Natural killer cell (primary cell): ENCODE results near the gene MGLL. TPM values are rescaled to one million over a fixed set of nuclear protein-coding genes. Genes with fewer than 3 reads are reported as not detected.

ENCODE experiments used
- ATAC-seq, 3 donors: fragments of 150-1000 bp in 2 of 3; fragments of 200-7000 bp in 1 of 3; cut with Tn5 transposase; 1 replicate in 1 of 3; 2 replicates in 2 of 3; pipeline ENCODE4 v1.10.0; 2021; ENCODE audit warnings: mild to moderate bottlenecking in 2 of 3, moderate library complexity in 2 of 3
- DNase-seq, 2 donors: peaks; one replicate each; pipeline versions ENCODE4 v3.0.0 to v3.0.0-alpha.2; 2013 to 2021; ENCODE audit warnings: mixed read lengths in 1 of 2
- H3K27ac ChIP-seq: one replicate; pipeline ENCODE4 v1.5.1; 2013; ENCODE audit warnings: mild to moderate bottlenecking, low read length
- H3K27me3 ChIP-seq: one replicate; pipeline ENCODE4 v1.6.1; 2013; ENCODE audit warnings: low read length; ENCODE audit not compliant: control insufficient read depth, insufficient read depth
- H3K36me3 ChIP-seq: one replicate; pipeline ENCODE4 v1.6.1; 2013; ENCODE audit warnings: low read length; ENCODE audit not compliant: control insufficient read depth, insufficient read depth
- H3K4me1 ChIP-seq: one replicate; pipeline ENCODE4 v1.6.1; 2013; ENCODE audit warnings: low read length; ENCODE audit not compliant: control insufficient read depth, insufficient read depth
- H3K4me3 ChIP-seq: one replicate; pipeline ENCODE4 v1.5.1; 2013; ENCODE audit warnings: low read length
- H3K9me3 ChIP-seq: one replicate; pipeline ENCODE4 v1.6.1; 2013; ENCODE audit warnings: low read length; ENCODE audit not compliant: control insufficient read depth, insufficient read depth
- H3K27ac Mint-ChIP-seq, 2 donors: one replicate each; pipeline ENCODE4 v1.8.0; 2022; ENCODE audit warnings: mild to moderate bottlenecking in 2 of 2, mixed read lengths in 2 of 2, moderate library complexity in 1 of 2
- H3K27me3 Mint-ChIP-seq, 2 donors: one replicate each; pipeline ENCODE4 v1.8.0; 2022; ENCODE audit warnings: low read depth in 2 of 2, mixed read lengths in 2 of 2
- H3K36me3 Mint-ChIP-seq: one replicate; pipeline ENCODE4 v1.8.0; 2022; ENCODE audit warnings: mixed read lengths
- H3K4me1 Mint-ChIP-seq, 2 donors: one replicate each; pipeline ENCODE4 v1.8.0; 2022; ENCODE audit warnings: mixed read lengths in 2 of 2
- H3K4me3 Mint-ChIP-seq: one replicate; pipeline ENCODE4 v1.8.0; 2022; ENCODE audit warnings: mild to moderate bottlenecking, moderate library complexity, mixed read lengths
- H3K9me3 Mint-ChIP-seq, 2 donors: one replicate each; pipeline ENCODE4 v1.8.0; 2022; ENCODE audit warnings: mixed read lengths in 2 of 2
- WGBS: methylation state at CpG from one replicate; pipeline ENCODE4 v1.1.7; 2013; ENCODE audit warnings: missing lambda C conversion rate; ENCODE audit not compliant: insufficient coverage; 5-methylcytosine and 5-hydroxymethylcytosine counted together
- intact Hi-C: fragments of 100-400 bp; cut with micrococcal nuclease; formaldehyde crosslinking; loops from one replicate; pipeline ENCODE4 v1.14.2; 2022
- total RNA-seq, 4 donors: library from RNA; stranded (reverse); fragments of 120-200 nt in 1 of 4; gene quantifications; one replicate each; pipeline versions ENCODE4 v1.2.3 to v1.2.4, GENCODE V29; 2013 to 2022
- TF ChIP-seq, protein P1 (sequence below): fragments of 200-600 bp; IDR thresholded peaks from one replicate; pipeline ENCODE4 v1.8.0; 2022; ENCODE audit warnings: antibody characterized with exemption

The MGLL gene
- total RNA-seq, 3 donors from 2014 or later (not counting 1 experiment from before 2014, with no cell fraction given): 2.7 to 4.6 (median 3.0) TPM

DNA sequence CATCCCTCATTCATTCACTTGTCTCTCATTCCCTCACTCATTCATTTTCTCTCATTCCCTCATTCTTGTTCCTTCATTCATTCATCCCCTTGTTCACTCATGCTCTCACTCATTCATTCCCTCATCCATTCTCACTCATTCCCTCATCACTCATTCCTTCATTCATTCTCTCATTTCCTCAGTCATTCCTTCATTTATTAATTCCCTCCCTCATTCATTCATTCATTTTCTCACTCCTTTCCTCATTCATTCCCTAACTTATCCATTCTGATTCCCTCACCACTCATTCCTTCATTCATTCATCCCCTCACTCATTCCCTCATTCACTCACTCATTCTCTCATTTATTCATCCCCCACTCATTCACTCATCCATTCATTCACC, 135.8 kb downstream of the MGLL start:
- H3K4me3 ChIP-seq: no peak overlapping the region
- H3K4me1 ChIP-seq: peaks cover 4% of the 10 kb centered on the region
- ATAC-seq (no peak), DNase-seq (no peak)
- Mint-ChIP-seq H3K9me3 (no peaks in the 10 kb centered on the region), H3K4me3 (no peak overlapping the region), H3K4me1 (peaks cover 0 to 7% of the 10 kb centered on the region in 2 donors), H3K36me3 (no peaks in the 10 kb centered on the region), H3K27me3 (no peaks in the 10 kb centered on the region), H3K27ac (no peak overlapping the region)
- TF ChIP-seq, protein P1, sequence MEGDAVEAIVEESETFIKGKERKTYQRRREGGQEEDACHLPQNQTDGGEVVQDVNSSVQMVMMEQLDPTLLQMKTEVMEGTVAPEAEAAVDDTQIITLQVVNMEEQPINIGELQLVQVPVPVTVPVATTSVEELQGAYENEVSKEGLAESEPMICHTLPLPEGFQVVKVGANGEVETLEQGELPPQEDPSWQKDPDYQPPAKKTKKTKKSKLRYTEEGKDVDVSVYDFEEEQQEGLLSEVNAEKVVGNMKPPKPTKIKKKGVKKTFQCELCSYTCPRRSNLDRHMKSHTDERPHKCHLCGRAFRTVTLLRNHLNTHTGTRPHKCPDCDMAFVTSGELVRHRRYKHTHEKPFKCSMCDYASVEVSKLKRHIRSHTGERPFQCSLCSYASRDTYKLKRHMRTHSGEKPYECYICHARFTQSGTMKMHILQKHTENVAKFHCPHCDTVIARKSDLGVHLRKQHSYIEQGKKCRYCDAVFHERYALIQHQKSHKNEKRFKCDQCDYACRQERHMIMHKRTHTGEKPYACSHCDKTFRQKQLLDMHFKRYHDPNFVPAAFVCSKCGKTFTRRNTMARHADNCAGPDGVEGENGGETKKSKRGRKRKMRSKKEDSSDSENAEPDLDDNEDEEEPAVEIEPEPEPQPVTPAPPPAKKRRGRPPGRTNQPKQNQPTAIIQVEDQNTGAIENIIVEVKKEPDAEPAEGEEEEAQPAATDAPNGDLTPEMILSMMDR: no peak
- H3K9me3 ChIP-seq: no peaks in the 10 kb centered on the region
- H3K27me3 ChIP-seq: no peaks in the 10 kb centered on the region
- no peak overlapping the region for H3K27ac ChIP-seq
- no peaks in the 10 kb centered on the region for H3K36me3 ChIP-seq
- intact Hi-C loops: no loop called here

DNA sequence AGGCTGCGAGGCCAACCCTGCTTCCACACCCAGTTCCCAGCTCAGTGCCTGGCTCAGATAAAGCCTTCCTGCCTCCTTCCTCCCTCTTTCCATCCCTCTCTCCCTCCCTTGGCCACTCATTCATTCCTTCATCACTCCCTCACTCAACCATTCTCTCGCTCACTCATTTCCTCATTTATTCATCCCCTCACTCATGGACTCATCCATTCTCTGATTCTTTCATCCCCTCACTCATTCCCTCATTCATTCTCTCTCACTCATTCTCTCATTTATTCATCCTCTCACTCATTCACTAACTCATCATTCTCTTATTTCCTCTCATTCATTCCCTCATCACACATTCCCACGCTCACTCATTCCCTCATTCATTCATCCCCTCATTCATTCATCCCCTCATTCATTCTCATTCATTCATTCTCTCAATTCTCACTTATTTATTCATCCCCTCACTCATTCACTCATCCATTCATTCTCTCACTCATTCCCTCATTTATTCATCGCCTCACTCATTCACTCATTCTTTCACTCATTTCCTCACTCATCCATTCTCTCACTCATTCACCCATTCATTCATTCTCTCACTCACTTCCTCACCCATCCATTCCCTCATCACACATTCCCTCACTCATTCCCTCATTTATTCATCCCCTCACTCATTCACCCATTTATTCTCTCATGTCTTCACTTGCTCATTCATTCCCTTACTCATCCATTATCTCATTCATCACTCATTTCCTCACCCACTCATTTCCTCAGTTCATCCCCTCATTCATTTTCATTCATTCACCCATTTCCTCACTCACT, 136.4 kb downstream of the MGLL start:
- Histone ChIP-seq H3K9me3 (no peaks in the 10 kb centered on the region), H3K36me3 (no peaks in the 10 kb centered on the region), H3K27ac (no peak overlapping the region), H3K27me3 (no peaks in the 10 kb centered on the region), H3K4me3 (no peak overlapping the region), H3K4me1 (peaks cover 4% of the 10 kb centered on the region)
- 91% methylated on average over 4 of the region's 4 CpGs for WGBS
- Mint-ChIP-seq H3K4me3 (no peak overlapping the region), H3K27me3 (no peaks in the 10 kb centered on the region), H3K36me3 (no peaks in the 10 kb centered on the region), H3K27ac (no peak overlapping the region), H3K4me1 (peaks cover 0 to 13% of the 10 kb centered on the region in 2 donors), H3K9me3 (no peaks in the 10 kb centered on the region)
- intact Hi-C loops: no loop called here
- ATAC-seq (no peak), DNase-seq (no peak)
- TF ChIP-seq, protein P1: no peak

DNA sequence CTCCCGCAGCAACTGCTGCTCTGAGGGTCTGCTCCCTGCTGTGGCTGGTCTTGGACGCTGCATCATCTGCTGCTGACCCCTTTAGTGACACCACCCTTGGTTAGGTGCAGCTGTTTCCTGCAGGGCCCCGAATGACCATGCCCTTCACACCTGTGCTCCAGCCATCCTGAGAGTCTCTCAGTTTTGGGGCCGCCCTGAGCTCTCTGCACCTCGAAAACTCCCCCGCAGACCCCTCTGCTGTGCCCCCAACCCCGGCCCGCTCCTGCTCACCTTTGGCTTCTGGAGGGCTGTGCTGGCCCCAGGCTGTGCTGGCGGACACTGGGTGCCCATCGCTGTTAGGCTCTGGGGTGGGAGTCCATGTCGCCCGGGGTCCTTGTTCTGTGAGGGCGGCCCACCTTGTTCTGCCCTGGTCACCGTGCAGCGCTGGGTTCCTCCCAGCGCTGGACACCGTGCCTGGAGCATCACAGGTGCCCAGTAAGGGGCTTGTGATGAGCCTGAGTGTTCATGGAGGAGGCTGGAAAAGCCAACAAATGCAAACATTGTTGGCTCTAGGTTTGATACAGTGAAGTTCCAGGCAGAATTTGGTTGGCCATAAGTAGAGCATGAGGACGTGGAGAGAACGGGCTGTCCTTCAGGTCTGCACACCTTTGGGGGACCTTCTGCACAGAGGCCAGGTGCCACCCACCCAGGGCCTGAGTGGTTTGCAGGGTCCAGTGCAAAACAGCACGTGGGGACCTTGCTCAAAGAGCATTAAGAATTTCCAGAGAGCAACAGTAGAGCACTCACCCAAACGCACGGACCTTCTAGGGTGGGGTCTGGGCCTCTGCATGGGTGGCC, 137.2 kb downstream of the MGLL start:
- DNase-seq: no peak
- no peaks in the 10 kb centered on the region for H3K27me3 Mint-ChIP-seq

More for the DNA sequence above, 137.2 kb downstream of the MGLL start:
- Histone ChIP-seq H3K27me3 (no peaks in the 10 kb centered on the region), H3K9me3 (no peaks in the 10 kb centered on the region), H3K4me3 (no peak overlapping the region), H3K4me1 (peaks cover 4% of the 10 kb centered on the region), H3K27ac (no peak overlapping the region), H3K36me3 (peaks cover 2% of the 10 kb centered on the region)
- Mint-ChIP-seq H3K4me1 (peaks cover 0 to 13% of the 10 kb centered on the region in 2 donors), H3K4me3 (no peak overlapping the region), H3K27ac (no peak overlapping the region), H3K9me3 (no peaks in the 10 kb centered on the region), H3K36me3 (no peaks in the 10 kb centered on the region)
- TF ChIP-seq, protein P1: no peak
- intact Hi-C loops: no loop called here
- peak in 1 of 3 donors; percentile 20 for ATAC-seq
- WGBS: 82% methylated on average over 22 of the region's 22 CpGs
